Retinal pigment epithelial cell (primary cell): Measurements from ENCODE around the gene RUSF1.
"Not testable (repeated sequence)": the region's sequence is repeated elsewhere in the genome, so short reads cannot be mapped to it uniquely, and the experiment has no call there.

Experiments used
- DNase-seq: peaks from one replicate; pipeline ENCODE4 v3.0.0-alpha.2; 2010; ENCODE audit warnings: low read depth
- H3K4me3 ChIP-seq: 2 replicates; pipeline ENCODE4 v1.5.1; 2011; ENCODE audit warnings: mild to moderate bottlenecking, low read length, control low read depth, moderate library complexity
- TF ChIP-seq, protein P1 (sequence below): conservative IDR thresholded peaks from 2 replicates; pipeline ENCODE4 v1.5.1; 2011; ENCODE audit warnings: low read depth, low read length, control low read depth, inconsistent platforms

Gene RUSF1

DNA sequence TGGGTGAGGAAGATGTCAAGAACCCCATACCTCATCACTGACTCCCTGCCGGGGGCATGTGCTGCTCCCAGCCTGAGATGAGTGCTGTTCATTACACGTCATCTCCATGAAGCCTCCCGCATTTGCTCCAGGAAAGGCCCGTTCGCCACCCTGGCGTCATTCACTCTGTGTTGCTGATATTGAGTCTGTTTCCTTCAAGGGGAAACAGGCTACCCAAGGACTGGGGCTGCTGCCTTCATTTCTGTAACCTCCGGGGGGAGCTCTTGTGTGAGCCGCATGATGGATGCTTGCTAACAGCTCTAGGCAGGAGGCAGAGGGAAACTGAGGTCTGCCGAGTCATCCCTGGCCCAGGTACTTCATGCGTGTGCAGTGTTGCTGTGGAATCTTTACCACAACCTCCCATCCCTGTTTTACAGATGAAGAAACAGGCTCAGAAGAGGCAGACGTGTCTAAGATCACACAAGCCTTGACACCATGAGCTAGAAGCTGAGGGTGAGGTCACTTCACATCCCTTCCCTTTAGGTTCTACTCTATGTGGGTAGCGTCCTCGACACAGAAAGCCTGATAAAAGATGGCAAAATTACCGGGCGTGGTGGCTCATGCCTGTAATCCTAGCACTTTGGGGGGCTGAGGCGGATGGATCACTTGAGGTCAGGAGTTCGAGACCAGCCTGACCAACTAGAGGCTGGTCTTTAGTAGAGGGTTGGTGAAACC is 52.4 kb downstream of the RUSF1 start:
- no peak overlapping the region for H3K4me3 ChIP-seq
- TF ChIP-seq, protein P1, sequence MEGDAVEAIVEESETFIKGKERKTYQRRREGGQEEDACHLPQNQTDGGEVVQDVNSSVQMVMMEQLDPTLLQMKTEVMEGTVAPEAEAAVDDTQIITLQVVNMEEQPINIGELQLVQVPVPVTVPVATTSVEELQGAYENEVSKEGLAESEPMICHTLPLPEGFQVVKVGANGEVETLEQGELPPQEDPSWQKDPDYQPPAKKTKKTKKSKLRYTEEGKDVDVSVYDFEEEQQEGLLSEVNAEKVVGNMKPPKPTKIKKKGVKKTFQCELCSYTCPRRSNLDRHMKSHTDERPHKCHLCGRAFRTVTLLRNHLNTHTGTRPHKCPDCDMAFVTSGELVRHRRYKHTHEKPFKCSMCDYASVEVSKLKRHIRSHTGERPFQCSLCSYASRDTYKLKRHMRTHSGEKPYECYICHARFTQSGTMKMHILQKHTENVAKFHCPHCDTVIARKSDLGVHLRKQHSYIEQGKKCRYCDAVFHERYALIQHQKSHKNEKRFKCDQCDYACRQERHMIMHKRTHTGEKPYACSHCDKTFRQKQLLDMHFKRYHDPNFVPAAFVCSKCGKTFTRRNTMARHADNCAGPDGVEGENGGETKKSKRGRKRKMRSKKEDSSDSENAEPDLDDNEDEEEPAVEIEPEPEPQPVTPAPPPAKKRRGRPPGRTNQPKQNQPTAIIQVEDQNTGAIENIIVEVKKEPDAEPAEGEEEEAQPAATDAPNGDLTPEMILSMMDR: peak; percentile 54
- DNase-seq: no peak

DNA sequence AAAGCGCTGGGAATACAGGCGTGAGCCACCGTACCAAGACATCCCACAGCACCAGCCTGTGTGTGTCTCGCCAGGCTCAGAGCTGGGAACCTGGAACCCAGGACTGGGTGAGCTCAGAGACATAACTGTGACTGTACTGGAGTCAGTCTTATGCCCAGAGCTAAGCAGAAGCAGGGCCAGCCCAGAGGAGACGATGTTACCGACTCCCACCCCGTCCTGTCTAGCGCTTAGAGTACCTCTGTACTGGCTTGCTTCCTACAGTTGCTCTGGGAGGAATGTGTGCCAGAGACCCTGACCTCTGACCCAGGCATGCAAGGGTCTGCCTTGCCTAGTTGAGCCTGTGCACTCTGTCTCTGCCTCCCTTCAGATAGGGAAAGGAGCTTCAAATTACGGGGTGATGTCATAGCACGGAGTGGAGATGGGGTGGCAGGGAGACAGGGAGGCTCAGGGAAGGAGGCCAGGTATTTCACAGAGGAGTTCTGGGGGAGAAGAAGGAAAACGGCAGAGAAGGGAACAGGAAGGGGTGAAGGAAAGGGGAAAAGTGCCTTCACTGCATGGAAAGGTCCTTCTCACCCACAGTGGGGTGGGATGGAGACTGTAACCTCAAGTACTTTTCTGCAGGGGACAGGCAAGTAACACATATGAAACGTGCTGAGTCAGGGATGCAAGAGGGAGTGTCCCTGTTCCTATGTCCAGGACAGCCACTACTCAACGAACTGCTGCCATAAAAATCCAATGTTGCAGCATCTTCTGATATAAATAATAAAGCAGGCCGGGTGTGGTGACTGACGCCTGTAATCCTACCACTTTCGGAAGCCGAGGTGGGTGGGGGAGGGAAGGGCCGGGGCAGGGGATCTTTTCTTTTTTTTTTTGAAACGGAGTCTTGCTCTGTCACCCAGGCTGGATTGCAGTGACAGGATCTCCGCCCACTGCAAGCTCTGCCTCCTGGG is 54.7 kb downstream of the RUSF1 start:
- no peak for DNase-seq
- TF ChIP-seq, protein P1: no peak
- H3K4me3 ChIP-seq: no peak overlapping the region

DNA sequence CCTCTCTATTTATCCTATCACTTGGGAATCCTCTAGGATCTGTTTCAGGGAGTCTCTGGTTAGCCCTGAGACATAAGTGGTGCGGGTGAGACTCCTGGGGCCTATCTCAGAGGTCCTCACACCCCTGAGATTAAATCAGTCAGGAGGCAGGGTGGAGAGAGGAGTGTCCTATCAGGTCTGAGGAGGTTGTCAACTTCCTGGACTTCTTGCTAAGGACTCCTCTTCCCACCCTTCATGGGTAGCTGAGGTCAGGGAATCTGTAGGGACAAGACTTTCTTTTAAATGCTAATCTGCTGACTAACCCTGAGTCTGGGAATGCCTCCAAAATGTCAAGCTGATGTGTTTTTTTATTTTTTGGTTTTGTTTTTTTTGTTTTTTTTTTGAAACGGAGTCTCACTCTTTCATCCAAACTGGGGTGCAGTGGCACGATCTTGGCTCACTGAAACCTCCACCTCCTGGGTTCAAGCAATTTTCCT is 55.5 kb downstream of the RUSF1 start:
- TF ChIP-seq, protein P1: no peak
- peak; percentile 58 for DNase-seq
- H3K4me3 ChIP-seq: no peak overlapping the region

DNA sequence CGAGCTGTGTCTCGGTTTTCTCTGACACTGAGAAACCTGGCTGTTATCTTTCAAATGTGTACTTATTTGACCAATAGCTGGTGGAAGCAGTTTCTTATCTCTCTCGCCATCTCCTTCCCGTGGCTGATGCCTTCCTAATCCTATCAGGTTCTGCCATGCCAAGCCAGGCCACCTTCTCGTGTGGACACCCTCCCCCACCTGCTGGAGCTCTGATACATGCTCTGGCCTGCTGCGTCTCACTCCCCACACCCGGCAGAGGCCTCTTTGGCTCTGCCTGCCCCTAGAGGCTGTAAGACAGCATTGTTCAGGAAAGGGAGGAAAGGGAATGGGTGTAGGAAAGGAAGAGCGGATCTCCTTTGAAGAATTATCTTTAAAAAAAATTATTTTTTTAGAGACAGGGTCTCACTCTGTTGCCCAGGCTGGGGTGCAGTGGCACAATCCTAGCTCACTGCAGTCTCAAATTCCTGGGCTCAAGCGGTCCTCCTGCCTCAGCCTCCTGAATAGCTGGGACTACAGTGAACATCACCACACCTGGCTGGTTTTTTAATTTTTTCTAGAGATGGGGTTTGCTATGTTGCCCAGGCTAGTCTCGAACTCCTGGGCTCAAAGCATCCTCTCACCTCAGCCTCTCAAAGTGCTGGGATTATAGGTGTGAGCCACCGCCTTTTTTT is 56.4 kb downstream of the RUSF1 start:
- no peak for DNase-seq
- H3K4me3 ChIP-seq: no peak overlapping the region

DNA sequence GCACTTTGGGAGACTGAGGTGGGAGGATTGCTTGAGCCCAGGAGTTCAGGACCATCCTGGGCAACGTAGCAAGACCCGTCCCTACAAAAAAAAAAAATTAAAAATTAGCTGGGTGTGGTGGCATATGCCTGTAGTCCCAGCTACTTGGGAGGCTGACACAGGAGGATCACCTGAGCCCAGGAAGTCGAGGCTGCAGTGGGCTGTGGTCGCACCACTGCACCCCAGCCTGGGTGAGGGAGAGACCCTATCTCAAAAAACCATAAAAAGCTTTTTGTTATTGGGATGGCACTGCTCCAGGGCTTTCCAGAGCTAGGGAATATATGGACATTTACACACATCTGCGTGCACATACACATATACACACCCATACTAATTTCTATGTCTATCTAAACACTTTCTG is 57.0 kb downstream of the RUSF1 start:
- DNase-seq: no peak
- no peak overlapping the region for H3K4me3 ChIP-seq
- TF ChIP-seq, protein P1: no peak

More for the DNA sequence above, 56.4 kb downstream of the RUSF1 start:
- TF ChIP-seq, protein P1: peak; percentile 83

DNA sequence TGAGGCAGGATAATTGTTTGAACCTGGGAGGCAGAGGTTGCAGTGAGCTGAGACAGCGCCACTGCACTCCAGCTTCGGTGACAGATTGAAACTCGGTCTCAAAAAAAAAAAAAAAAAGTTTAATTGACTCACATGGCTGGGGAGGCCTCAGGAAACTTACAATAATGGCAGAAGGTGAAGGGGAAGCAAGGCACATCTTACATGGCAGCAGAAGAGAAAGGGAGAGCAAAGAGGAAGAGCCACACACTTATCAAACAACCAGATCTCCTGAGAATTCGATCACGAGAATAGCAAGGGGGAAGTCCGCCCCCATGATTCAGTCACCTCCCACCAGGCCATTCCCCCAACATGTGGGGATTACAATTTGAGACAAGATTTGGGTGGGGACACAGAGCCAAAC is 62.3 kb downstream of the RUSF1 start:
- H3K4me3 ChIP-seq, DNase-seq: not testable (repeated sequence)

DNA sequence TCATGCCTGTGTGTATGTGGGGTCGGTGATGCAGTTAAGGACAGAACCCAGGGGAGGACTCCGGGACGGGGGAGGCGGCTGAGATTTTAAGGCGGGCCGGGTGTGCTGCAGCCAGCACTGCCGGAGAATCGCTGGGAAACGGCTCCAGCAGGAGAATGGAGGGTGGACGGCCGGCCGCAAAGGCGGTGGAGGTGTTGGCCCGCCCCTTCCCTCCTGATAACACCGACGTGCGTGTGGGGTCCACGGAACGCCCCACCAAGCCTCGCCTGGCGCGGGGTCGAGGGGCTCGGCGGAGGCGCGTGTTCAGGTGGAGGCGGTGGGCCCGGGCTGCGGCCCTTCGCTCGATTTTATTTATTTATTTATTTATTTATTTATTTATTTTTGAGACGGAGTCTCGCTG is 66.2 kb downstream of the RUSF1 start:
- no peak for DNase-seq
- TF ChIP-seq, protein P1: no peak
- peak overlapping the region; percentile 51 for H3K4me3 ChIP-seq
